ENCODE results near the gene ESPL1. TPM values are rescaled to one million over a fixed set of nuclear protein-coding genes. Genes with fewer than 3 reads are reported as not detected.

The ESPL1 gene
- total and polyA plus RNA-seq, 2 of the 8 experiments (the other 6 are each of a cell fraction or from before 2014, with no cell fraction given), result 31.8 to 52.7 TPM

DNA sequence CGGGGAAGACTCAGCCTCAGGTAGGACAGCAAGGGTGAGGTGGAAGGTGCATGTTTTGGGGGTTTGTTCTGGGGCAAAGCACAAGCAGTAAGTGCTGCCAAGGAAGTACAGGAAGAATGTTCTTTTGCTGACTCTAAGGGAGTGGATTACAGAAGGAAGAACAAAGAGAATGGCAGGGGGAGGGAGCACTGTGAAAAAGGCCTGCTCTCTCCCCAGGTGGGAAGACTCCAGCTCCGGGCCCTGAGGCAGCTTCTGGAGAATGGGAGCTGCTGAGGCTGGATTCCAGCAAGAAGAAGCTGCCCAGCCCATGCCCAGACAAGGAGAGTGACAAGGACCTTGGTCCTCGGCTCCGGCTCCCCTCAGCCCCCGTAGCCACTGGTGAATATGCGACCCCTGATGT, 20.2 kb downstream of the ESPL1 start:
- Histone ChIP-seq H3K4ac (replicated peaks; ENCODE audit: insufficient read length, low read depth, low read length) (no peak overlapping the region), H2BK20ac (ENCODE audit: low read length) (no peak overlapping the region), H4K5ac (ENCODE audit: insufficient read length, low read depth, low read length) (no peak overlapping the region), H2BK15ac (ENCODE audit: low read length) (no peak overlapping the region), H3K4me3 (ENCODE audit: extremely low read depth in 1 of 4, insufficient read depth in 2 of 4, low read depth in 3 of 4, low read length in 4 of 4) (no peak overlapping the region), H3K9ac (replicated peaks in 1 of 4; ENCODE audit: extremely low read depth in 1 of 4, low read depth in 3 of 4, low read length in 3 of 4) (no peak overlapping the region), H3K56ac (replicated peaks; ENCODE audit: insufficient read length, low read depth, low read length) (no peak overlapping the region), H3K36me3 (ENCODE audit: control insufficient read depth in 2 of 4, insufficient read depth in 4 of 4, low read length in 3 of 4) (peaks cover 26 to 59% (median 53%) of the 10 kb centered on the region in 4 experiments), H3K79me1 (ENCODE audit: low read depth, low read length) (no peaks in the 10 kb centered on the region), H3K23ac (ENCODE audit: insufficient read length) (no peak overlapping the region), H4K20me1 (replicated peaks in 1 of 2; ENCODE audit: control insufficient read depth in 1 of 2, insufficient read depth in 2 of 2, low read length in 2 of 2) (peaks cover 5% of the 10 kb centered on the region in 2 experiments), H3K79me2 (ENCODE audit: control insufficient read depth in 1 of 2, insufficient read depth in 2 of 2, low read length in 2 of 2) (no peaks in the 10 kb centered on the region), H3K14ac (ENCODE audit: insufficient read length) (no peak overlapping the region), H4K91ac (replicated peaks; ENCODE audit: insufficient read length, low read length) (no peak overlapping the region), H2AFZ (ENCODE audit: low read length) (no peak overlapping the region), H2BK12ac (ENCODE audit: low read depth, low read length) (no peak overlapping the region), H3K4me1 (replicated peaks in 1 of 4; ENCODE audit: control insufficient read depth in 3 of 4, insufficient read depth in 4 of 4, low read length in 3 of 4) (no peaks in the 10 kb centered on the region), H2BK5ac (ENCODE audit: low read depth, low read length) (no peak overlapping the region), H3K23me2 (ENCODE audit: low read depth, low read length) (no peaks in the 10 kb centered on the region), H2BK120ac (replicated peaks; ENCODE audit: low read depth, low read length) (no peak overlapping the region), H3K9me3 (ENCODE audit: insufficient read depth in 2 of 2, low read depth in 1 of 2, low read length in 1 of 2) (no peaks in the 10 kb centered on the region), H3K4me2 (ENCODE audit: insufficient read depth in 1 of 2, low read depth in 2 of 2, low read length in 2 of 2) (no peak overlapping the region), H2AK5ac (ENCODE audit: low read depth, low read length) (no peak overlapping the region), H3K27me3 (replicated peaks in 1 of 4; ENCODE audit: control insufficient read depth in 3 of 4, extremely low read depth in 1 of 4, insufficient read depth in 3 of 4, low read length in 3 of 4) (no peaks in the 10 kb centered on the region), H3K18ac (ENCODE audit: extremely low read depth, low read length) (no peak overlapping the region), H4K8ac (ENCODE audit: extremely low read depth, insufficient read depth, low read length) (no peak overlapping the region), H3K27ac (ENCODE audit: low read depth, low read length) (no peak overlapping the region)
- no peak for FAIRE-seq
- POLR2A ChIA-PET (ENCODE audit: partially characterized antibody), result interaction anchor here (0.6 to 2.4 kb wide), 6 partner anchors 10 to 187 kb away, joined by 3 to 10 read pairs (median 4); partner anchors contain the start of gene AAAS
- DNase-seq (ENCODE audit: low read depth in 1 of 2, low spot score in 2 of 2), result no peak
- 82% methylated on average over 6 of the region's 6 CpGs; no CpG with 5 or more reads in 1 of the 2 experiments for WGBS, 2 experiments (ENCODE audit: extremely low coverage in 1 of 2, insufficient coverage in 1 of 2, insufficient read length in 1 of 2, insufficient replicate concordance in 2 of 2, low coverage in 1 of 2, low lambda C conversion rate in 2 of 2, missing lambda C conversion rate in 1 of 2)
- TF ChIP-seq CHD2 (IDR thresholded peaks at IDR 0.05; ENCODE audit: low read length), result no peak
- no peak for TF ChIP-seq FOSL1 (IDR thresholded peaks at IDR 0.05; ENCODE audit: insufficient read depth, low read depth, low read length)
- no peak for TF ChIP-seq SIX5 (IDR thresholded peaks at IDR 0.05; ENCODE audit: low read depth, low read length)
- TF ChIP-seq NANOG (IDR thresholded peaks at IDR 0.05; ENCODE audit: insufficient read depth, low read depth, low read length, poor library complexity, severe bottlenecking), result no peak
- CTCF ChIA-PET (ENCODE audit: partially characterized antibody), result interaction anchor here (0.6 to 28.3 kb wide), 25 partner anchors 8 to 234 kb away, joined by 3 to 573 read pairs (median 6); partner anchors contain the start of genes ESPL1 and ITGB7
